ENCODE measurements around the gene NNAT. TPM values are rescaled to one million over a fixed set of nuclear protein-coding genes. Genes with fewer than 3 reads are reported as not detected.
A peak's percentile ranks its signal among the peaks of the same experiment; 100 is the strongest.
"Not testable (repeated sequence)": the region's sequence is repeated elsewhere in the genome, so short reads cannot be mapped to it uniquely, and the experiment has no call there.

NNAT gene
- total RNA-seq, 1 donor from 2014 or later, result 27.3 TPM

GRCh38 chr20:37538003-37538402 lies 17.0 kb downstream of the NNAT start:
- DNase-seq (ENCODE audit: low spot score), result peak; percentile 9

GRCh38 chr20:37539424-37539823 lies 18.4 kb downstream of the NNAT start:
- no peak for DNase-seq (ENCODE audit: low spot score)

DNA sequence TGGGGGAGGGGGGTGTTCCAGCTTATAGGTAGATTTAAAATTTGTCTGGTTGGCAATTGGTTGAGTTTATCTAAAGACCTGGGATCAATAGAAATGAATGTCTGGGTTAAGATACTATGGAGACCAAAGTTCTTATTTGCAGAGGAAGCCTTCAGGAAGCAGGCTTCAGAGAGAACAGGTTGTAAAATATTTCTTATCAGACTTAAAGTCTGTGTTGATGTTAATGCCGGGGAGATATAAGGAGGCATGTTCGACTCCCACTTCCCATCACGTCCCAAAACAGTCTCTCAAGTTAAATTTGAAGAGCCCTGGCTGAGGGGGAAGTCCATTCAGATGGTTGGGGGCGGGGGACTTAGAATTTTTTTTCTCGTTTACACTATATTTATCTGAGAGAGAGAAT lies 19.0 kb downstream of the NNAT start:
- no peak for DNase-seq (ENCODE audit: low spot score)

DNA sequence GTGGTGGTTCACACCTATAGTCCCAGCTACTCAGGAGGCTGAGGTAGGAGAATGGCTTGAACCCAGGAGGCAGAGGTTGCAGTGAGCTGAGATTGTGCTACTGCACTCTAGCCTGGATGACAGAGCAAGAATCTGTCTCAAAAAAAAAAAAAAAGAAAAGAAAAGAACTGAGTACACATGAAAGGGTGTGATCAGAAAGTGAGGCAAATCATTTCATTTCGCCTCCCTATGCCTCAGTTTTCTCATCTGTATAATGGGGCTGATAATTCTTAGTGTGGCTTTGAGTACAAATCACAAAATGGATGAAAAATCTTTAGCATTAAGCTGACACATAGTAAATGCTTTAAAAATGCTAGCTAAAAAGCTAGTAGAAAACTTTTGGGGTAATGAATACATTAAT lies 19.8 kb downstream of the NNAT start:
- not testable (repeated sequence) for DNase-seq (ENCODE audit: low spot score)

DNA sequence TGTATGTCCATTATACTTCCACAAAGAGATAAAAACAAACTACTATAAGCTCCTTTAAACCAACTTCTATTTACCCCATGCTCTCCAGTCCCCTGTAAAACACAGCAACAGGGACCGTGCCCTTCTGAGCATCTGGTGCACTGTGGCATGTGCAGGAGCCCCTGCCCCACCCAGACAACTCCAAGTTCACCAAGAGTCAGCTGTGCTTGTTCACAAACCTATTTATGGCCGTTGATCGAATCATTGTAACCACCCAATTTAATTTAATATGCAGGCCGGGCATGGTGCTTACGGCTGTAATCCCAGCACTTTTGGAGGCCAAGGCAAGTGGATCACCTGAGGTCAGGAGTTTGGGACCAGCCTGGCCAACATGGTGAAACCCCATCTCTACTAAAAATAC lies 20.3 kb downstream of the NNAT start:
- peak; percentile 12 for DNase-seq (ENCODE audit: low spot score)

DNA sequence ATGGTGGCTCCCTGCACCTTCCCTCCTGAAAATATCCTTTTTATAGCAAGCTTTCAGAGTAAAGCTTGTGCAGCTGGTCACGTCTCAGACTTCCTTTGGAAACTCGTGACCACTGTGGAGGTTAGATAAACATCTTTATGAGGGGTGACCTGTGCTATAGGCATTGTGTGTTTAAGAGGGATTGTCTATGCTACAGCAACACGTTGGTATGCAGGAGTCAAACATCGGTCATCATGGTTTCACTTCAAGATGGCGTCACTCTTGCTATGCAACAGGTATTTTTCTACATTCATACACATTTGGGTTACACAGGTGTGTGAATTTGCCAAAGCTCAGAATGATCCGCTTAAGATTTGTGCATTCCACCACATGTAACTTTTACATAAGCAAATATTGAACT lies 21.2 kb downstream of the NNAT start:
- DNase-seq (ENCODE audit: low spot score), result no peak

DNA sequence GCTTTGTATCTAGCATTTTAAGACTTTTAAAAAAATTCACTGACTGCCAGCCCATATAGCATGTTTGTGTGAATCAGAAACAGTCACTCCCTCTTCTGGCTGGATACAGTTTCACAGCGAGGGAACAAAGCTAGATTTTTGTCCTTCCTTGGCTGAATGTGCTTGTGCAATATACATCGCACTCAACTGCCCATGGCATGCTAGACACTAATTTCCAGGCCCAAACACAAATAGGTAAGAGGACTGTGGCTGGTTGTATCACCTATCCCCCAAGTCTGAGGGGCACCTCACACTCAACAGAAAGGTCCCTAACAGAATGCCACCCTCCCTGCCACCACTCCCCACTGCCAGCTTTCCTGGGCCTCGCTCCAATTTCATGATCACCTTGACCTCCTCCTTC lies 22.8 kb downstream of the NNAT start:
- DNase-seq (ENCODE audit: low spot score), result peak; percentile 6

DNA sequence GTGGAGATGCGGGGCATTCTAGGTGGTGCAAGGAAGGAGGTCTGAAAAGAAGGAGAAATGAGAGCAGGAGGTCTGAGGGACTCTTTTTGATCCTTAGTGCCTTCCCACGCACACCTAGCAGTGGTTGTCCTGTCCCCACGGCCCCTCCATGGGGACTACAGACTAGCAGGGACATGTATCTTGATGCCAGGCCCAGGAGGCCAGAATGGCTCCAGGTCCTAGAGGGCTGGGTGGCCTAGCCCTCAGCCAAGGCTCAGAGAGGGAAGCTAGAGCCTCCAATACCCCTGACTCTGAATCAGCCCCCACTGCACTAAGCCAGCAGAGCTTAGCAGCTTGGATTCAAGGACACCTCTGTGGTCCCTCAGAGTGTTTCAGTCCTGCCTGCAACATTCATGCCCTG lies 23.3 kb downstream of the NNAT start:
- peak; percentile 75 for DNase-seq (ENCODE audit: low spot score)

DNA sequence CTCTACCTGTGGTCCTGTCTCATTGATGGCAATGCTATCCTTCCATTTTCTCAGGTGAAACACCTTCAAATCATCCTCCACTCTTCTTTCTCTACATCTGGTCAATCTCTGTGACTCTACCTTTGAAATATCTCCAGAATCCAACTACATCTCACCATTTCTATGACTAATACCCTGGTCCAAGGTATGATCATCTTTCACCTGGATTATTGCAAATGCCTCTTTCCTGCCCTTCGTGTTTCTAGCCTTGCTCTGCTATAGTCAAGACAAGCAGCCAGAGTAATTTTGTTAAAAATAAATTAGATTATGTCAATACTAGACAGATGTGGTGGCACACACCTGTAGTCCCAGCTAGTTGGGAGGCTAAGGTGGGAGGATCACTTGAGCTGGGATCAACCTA lies 24.5 kb downstream of the NNAT start:
- peak; percentile 8 for DNase-seq (ENCODE audit: low spot score)

DNA sequence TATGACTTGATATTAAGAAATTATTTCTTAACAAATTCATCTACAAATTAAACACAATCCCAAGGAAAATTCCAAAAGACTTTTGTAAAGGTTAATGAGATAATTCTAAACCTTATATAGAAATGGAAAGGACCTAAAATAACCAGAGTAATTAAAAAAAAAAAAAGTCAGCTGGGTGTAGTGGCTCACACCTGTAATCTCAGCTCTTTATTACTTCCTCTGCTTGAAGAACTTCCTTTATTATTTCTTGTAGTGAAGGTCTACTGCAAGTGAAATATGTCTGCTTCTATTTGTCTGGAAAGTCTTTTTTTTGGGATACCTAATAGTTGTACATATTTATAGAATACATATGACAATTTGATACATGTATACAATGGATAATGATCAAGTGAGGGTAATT lies 26.9 kb downstream of the NNAT start:
- no peak for DNase-seq (ENCODE audit: low spot score)

GRCh38 chr20:37550101-37550920 lies 29.3 kb downstream of the NNAT start:
- DNase-seq (ENCODE audit: low spot score), result peak; percentile 47

- peak; percentile 3 for DNase-seq (ENCODE audit: low spot score)
Observed at GRCh38 chr20:37551660-37552059, 30.6 kb downstream of the NNAT start.

DNA sequence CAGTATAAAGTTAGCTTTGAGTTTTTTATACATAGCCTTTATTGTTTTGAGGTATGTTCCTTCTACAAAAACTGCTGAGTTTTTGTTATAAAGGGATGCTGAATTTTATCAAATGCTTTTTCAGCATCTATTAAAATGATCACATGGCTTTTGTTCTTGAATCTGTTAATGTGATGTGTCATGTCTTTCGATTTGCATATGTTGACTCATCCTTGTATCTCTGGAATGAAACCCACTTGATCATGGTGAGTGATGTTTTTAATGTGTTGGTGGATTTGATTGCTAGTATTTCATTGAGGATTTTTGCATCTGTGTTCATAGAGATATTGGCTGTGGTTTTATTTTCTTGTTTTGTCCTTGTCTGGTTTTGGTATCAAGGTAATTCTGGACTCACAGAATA lies 31.4 kb downstream of the NNAT start:
- DNase-seq (ENCODE audit: low spot score), result no peak

DNA sequence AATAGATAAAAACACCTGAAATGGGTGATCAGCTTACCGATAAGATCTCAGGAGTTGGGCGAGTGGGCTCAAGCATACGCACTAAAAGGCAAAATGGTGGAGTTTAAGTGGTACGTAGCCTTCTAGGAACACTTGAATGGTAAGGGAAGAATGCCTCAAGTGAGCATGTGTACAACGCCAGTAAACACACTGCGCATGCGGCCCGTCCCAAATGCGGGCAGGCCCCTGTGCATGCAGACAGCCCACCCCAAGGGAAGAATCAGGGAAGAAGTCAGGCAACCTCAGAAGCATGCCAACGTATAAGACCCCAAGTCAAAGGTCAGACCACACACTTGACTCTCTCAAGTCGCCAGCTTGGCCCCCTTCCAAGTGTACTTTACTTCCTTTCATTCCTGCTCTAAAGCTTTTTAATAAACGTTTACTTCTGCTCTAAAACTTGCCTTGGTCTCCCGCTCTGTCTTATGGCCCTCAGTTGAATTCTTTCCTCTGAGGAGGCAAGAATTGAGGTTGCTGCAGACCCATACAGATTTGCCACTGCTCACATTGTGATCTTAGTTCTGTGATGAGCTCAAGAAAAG lies 33.8 kb downstream of the NNAT start:
- DNase-seq (ENCODE audit: low spot score), result peak; percentile 24

DNA sequence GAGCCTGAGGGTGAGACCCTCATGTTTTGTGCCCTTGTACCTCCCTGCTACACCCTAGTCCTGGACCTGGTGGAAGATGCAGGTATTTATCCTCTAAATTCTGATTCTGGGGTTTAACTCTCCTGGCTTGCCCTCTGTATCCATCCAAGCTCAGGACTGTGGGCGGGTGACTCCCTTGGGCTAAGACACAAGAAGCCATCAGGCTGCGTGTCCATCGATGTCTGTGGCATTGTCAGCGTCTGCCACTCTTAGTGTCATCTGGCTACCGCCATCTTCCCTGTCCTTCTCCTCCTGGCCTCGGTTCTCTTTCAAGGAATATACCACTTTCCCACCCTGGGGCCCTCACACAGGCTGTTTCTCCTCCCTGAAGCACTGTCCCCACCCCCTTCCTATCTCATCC lies 35.5 kb downstream of the NNAT start:
- peak; percentile 28 for DNase-seq (ENCODE audit: low spot score)

- DNase-seq (ENCODE audit: low spot score), result peak; percentile 64
Observed at GRCh38 chr20:37558306-37558705, 37.3 kb downstream of the NNAT start.

DNA sequence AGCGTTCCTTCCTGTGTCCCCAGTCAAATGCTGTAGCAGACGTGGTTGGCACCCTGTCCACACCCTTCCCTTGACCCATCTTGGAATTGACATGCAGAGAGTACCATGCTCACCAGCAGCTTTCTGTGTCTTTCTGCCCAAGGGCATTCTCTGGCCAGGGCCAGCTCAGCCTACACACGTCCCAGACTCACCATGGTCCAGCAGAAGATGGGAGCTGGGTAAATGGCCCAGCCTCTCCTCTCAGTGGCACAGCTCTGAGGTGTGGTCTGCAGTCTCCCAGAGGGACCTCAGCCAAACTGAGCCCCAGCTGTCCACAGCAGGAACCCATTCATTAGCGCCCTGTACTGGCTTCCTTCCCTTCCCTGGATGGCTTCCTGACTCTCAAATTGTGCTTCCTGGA lies 37.7 kb downstream of the NNAT start:
- peak; percentile 49 for DNase-seq (ENCODE audit: low spot score)

- DNase-seq (ENCODE audit: low spot score), result peak; percentile 57
Observed at GRCh38 chr20:37559312-37560027, 38.4 kb downstream of the NNAT start.

- DNase-seq (ENCODE audit: low spot score), result no peak
Observed at GRCh38 chr20:37560629-37561028, 39.6 kb downstream of the NNAT start.

GRCh38 chr20:37562695-37563480 lies 41.8 kb downstream of the NNAT start:
- peak; percentile 72 for DNase-seq (ENCODE audit: low spot score)

- DNase-seq (ENCODE audit: low spot score), result no peak
Observed at GRCh38 chr20:37564016-37564387, 43.0 kb downstream of the NNAT start.
